Mesenchymal stem cell (in vitro differentiated cells and primary cell): Measurements from ENCODE around the gene ABCB7.

Experiments
- DNase-seq: peaks from one replicate; pipeline ENCODE4 v3.0.0-alpha.2; 2013
- H2AFZ ChIP-seq: one replicate; pipeline ENCODE4 v1.6.1; 2013; ENCODE audit warnings: low read depth, mild to moderate bottlenecking, control low read depth, inconsistent platforms, low read length, moderate library complexity
- H2AK5ac ChIP-seq: 2 replicates; pipeline ENCODE4 v1.6.1; 2013; ENCODE audit warnings: low read length, moderate library complexity, mild to moderate bottlenecking, inconsistent platforms; ENCODE audit not compliant: severe bottlenecking
- H2BK120ac ChIP-seq: one replicate; pipeline ENCODE4 v1.6.1; 2013; ENCODE audit warnings: low read depth, mild to moderate bottlenecking, inconsistent platforms, low read length, moderate library complexity
- H2BK12ac ChIP-seq, 2 experiments: one replicate each; pipeline ENCODE4 v1.6.1; 2013; ENCODE audit warnings: inconsistent platforms in 2 of 2, low read length in 2 of 2, mild to moderate bottlenecking in 2 of 2, moderate library complexity in 2 of 2, control low read depth in 1 of 2
- H2BK15ac ChIP-seq: one replicate; pipeline ENCODE4 v1.6.1; 2013; ENCODE audit warnings: mild to moderate bottlenecking, low read depth, inconsistent platforms; ENCODE audit not compliant: poor library complexity, severe bottlenecking
- H2BK5ac ChIP-seq: 2 replicates; pipeline ENCODE4 v1.6.1; 2013; ENCODE audit warnings: low read depth, mild to moderate bottlenecking, low read length, control low read depth, inconsistent platforms; ENCODE audit not compliant: poor library complexity, severe bottlenecking
- H3K14ac ChIP-seq, 2 experiments: one replicate each; pipeline ENCODE4 v1.6.1; 2013; ENCODE audit warnings: inconsistent platforms in 2 of 2, low read length in 2 of 2, control low read depth in 1 of 2, mild to moderate bottlenecking in 1 of 2, moderate library complexity in 1 of 2
- H3K18ac ChIP-seq, 2 experiments: one replicate each; pipeline ENCODE4 v1.6.1; 2013; ENCODE audit warnings: inconsistent platforms in 2 of 2, low read length in 2 of 2, control low read depth in 1 of 2, low read depth in 1 of 2, mild to moderate bottlenecking in 1 of 2
- H3K23ac ChIP-seq, 2 experiments: one replicate each; pipeline ENCODE4 v1.6.1; 2013; ENCODE audit warnings: inconsistent platforms in 2 of 2, low read length in 2 of 2, mild to moderate bottlenecking in 2 of 2, moderate library complexity in 2 of 2, control low read depth in 1 of 2
- H3K27ac ChIP-seq: 2 replicates; pipeline ENCODE4 v1.5.1; 2013; ENCODE audit warnings: mild to moderate bottlenecking, moderate library complexity, low read length, control low read depth, inconsistent platforms; ENCODE audit not compliant: poor library complexity, severe bottlenecking
- H3K27me3 ChIP-seq, 2 experiments: 2 replicates each; pipeline versions ENCODE4 v1.6.1 to v1.7.0; 2013; ENCODE audit warnings: low read length in 2 of 2, mild to moderate bottlenecking in 2 of 2, moderate library complexity in 2 of 2, control low read depth in 1 of 2, inconsistent platforms in 1 of 2; ENCODE audit not compliant: control insufficient read depth in 1 of 2, insufficient read depth in 1 of 2
- H3K36me3 ChIP-seq, 2 experiments: 2 replicates each; pipeline versions ENCODE4 v1.6.1 to v1.7.0; 2013; ENCODE audit warnings: low read length in 2 of 2, control low read depth in 1 of 2, inconsistent platforms in 1 of 2, low read depth in 1 of 2, mild to moderate bottlenecking in 1 of 2; ENCODE audit not compliant: insufficient read depth in 2 of 2, control insufficient read depth in 1 of 2
- H3K4ac ChIP-seq, 2 experiments: one replicate each; pipeline ENCODE4 v1.6.1; 2013; ENCODE audit warnings: inconsistent platforms in 2 of 2, low read length in 2 of 2, mild to moderate bottlenecking in 2 of 2, moderate library complexity in 2 of 2, control low read depth in 1 of 2, low read depth in 1 of 2
- H3K4me1 ChIP-seq: 2 replicates; pipeline ENCODE4 v1.6.1; 2013; ENCODE audit warnings: low read depth, low read length, control low read depth; ENCODE audit not compliant: control insufficient read depth, insufficient read depth
- H3K4me2 ChIP-seq: 2 replicates; pipeline ENCODE4 v1.6.1; 2013; ENCODE audit warnings: low read length, mild to moderate bottlenecking, inconsistent platforms; ENCODE audit not compliant: poor library complexity, severe bottlenecking
- H3K4me3 ChIP-seq, 2 experiments: 2 replicates each; pipeline versions ENCODE4 v1.5.1 to v1.7.0; 2013; ENCODE audit warnings: low read length in 2 of 2, mild to moderate bottlenecking in 2 of 2, control low read depth in 1 of 2, low read depth in 1 of 2; ENCODE audit not compliant: insufficient read depth in 1 of 2
- H3K79me1 ChIP-seq: replicated peaks from 2 replicates; pipeline ENCODE4 v1.6.1; 2013; ENCODE audit warnings: mild to moderate bottlenecking, control low read depth, low read length, inconsistent platforms; ENCODE audit not compliant: poor library complexity, severe bottlenecking
- H3K9ac ChIP-seq: 2 replicates; pipeline ENCODE4 v1.7.0; 2013; ENCODE audit warnings: mild to moderate bottlenecking, low read length, moderate library complexity
- H3K9me3 ChIP-seq: 2 replicates; pipeline ENCODE4 v1.7.0; 2013; ENCODE audit warnings: mild to moderate bottlenecking, low read length; ENCODE audit not compliant: control insufficient read depth
- H4K8ac ChIP-seq: one replicate; pipeline ENCODE4 v1.6.1; 2013; ENCODE audit warnings: inconsistent platforms, mild to moderate bottlenecking, low read length, moderate library complexity
- H4K91ac ChIP-seq: one replicate; pipeline ENCODE4 v1.6.1; 2013; ENCODE audit warnings: mild to moderate bottlenecking, low read length, inconsistent platforms
- WGBS: methylation state at CpG from one replicate; pipeline ENCODE4 v1.1.7; 2013; ENCODE audit warnings: mixed read lengths; 5-methylcytosine and 5-hydroxymethylcytosine counted together

Gene ABCB7

GRCh38 chrX:75114638-75115037, 41.4 kb downstream of the ABCB7 start:
- Histone ChIP-seq H3K36me3 (no peaks in the 10 kb centered on the region), H3K4me3 (no peak overlapping the region), H2BK5ac (no peak overlapping the region), H3K79me1 (peaks cover 2% of the 10 kb centered on the region), H3K4me2 (no peak overlapping the region), H3K23ac (no peak overlapping the region), H4K91ac (no peak overlapping the region), H3K14ac (no peak overlapping the region), H2AK5ac (no peak overlapping the region), H3K4ac (no peak overlapping the region), H2BK120ac (no peak overlapping the region), H2BK12ac (no peak overlapping the region), H2BK15ac (no peak overlapping the region), H3K4me1 (no peaks in the 10 kb centered on the region), H3K27ac (no peak overlapping the region), H2AFZ (no peak overlapping the region), H3K18ac (no peak overlapping the region), H3K27me3 (peaks cover 0 to 3% of the 10 kb centered on the region in 2 experiments), H3K9ac (no peak overlapping the region), H3K9me3 (no peaks in the 10 kb centered on the region), H4K8ac (no peak overlapping the region)
- 100% methylated on average over 3 of the region's 3 CpGs for WGBS
- DNase-seq, result no peak

- WGBS, result no CpG with 5 or more reads among the region's 1 CpG
- Histone ChIP-seq H3K14ac (no peak overlapping the region), H2BK12ac (no peak overlapping the region), H3K36me3 (no peaks in the 10 kb centered on the region), H3K27ac (no peak overlapping the region), H3K79me1 (peaks cover 2% of the 10 kb centered on the region), H4K91ac (no peak overlapping the region), H3K4me1 (no peaks in the 10 kb centered on the region), H3K18ac (no peak overlapping the region), H3K27me3 (peaks cover 0 to 3% of the 10 kb centered on the region in 2 experiments), H4K8ac (no peak overlapping the region), H3K4ac (no peak overlapping the region), H3K23ac (no peak overlapping the region), H3K4me2 (no peak overlapping the region), H3K9me3 (no peaks in the 10 kb centered on the region), H3K9ac (no peak overlapping the region), H2BK15ac (no peak overlapping the region), H2BK5ac (no peak overlapping the region), H2BK120ac (no peak overlapping the region), H2AFZ (no peak overlapping the region), H3K4me3 (no peak overlapping the region), H2AK5ac (no peak overlapping the region)
- DNase-seq, result no peak
These were observed 42.4 kb downstream of the ABCB7 start for GRCh38 chrX:75113664-75114063.

GRCh38 chrX:75107863-75108509, 48.1 kb downstream of the ABCB7 start:
- no peak overlapping the region for H3K4me2 ChIP-seq
- no peak overlapping the region for H3K14ac ChIP-seq
- H3K27ac ChIP-seq, result no peak overlapping the region

GRCh38 chrX:75106772-75107171, 49.3 kb downstream of the ABCB7 start:
- no peak overlapping the region for H3K4me2 ChIP-seq
- DNase-seq, result no peak
- H2BK12ac ChIP-seq, result no peak overlapping the region
- no peak overlapping the region for H2BK5ac ChIP-seq
- H3K27ac ChIP-seq, result no peak overlapping the region
- no peak overlapping the region for H2AFZ ChIP-seq
- H3K14ac ChIP-seq, result no peak overlapping the region
- no peaks in the 10 kb centered on the region for H3K4me1 ChIP-seq
- no peak overlapping the region for H3K4me3 ChIP-seq
- H4K8ac ChIP-seq, result no peak overlapping the region
- no peak overlapping the region for H2BK120ac ChIP-seq
- H3K18ac ChIP-seq, result no peak overlapping the region
- peaks cover 10% of the 10 kb centered on the region for H3K79me1 ChIP-seq
- no peak overlapping the region for H3K9ac ChIP-seq
- no peak overlapping the region for H4K91ac ChIP-seq
- 95% methylated on average over 8 of the region's 10 CpGs for WGBS
- peaks cover 0 to 7% of the 10 kb centered on the region in 2 experiments for H3K36me3 ChIP-seq
- H3K23ac ChIP-seq, result no peak overlapping the region
- no peak overlapping the region for H2AK5ac ChIP-seq
- no peaks in the 10 kb centered on the region for H3K9me3 ChIP-seq
- H2BK15ac ChIP-seq, result no peak overlapping the region
- no peak overlapping the region for H3K4ac ChIP-seq
- H3K27me3 ChIP-seq, result peaks cover 0 to 3% of the 10 kb centered on the region in 2 experiments

More at GRCh38 chrX:75107863-75108509, 48.1 kb downstream of the ABCB7 start:
- H3K27me3 ChIP-seq, result peaks cover 0 to 6% of the 10 kb centered on the region in 2 experiments
- H3K36me3 ChIP-seq, result peaks cover 0 to 7% of the 10 kb centered on the region in 2 experiments
- H2BK12ac ChIP-seq, result no peak overlapping the region
- H2AFZ ChIP-seq, result no peak overlapping the region
- no peak overlapping the region for H2BK5ac ChIP-seq
- peaks cover 10% of the 10 kb centered on the region for H3K79me1 ChIP-seq
- no peak overlapping the region for H2BK15ac ChIP-seq
- WGBS, result 85% methylated on average over 4 of the region's 6 CpGs
- no peak overlapping the region for H2BK120ac ChIP-seq
- no peak overlapping the region for H3K23ac ChIP-seq
- H3K4me3 ChIP-seq, result no peak overlapping the region
- H2AK5ac ChIP-seq, result no peak overlapping the region
- no peak overlapping the region for H3K4ac ChIP-seq
- no peak overlapping the region for H4K8ac ChIP-seq
- no peaks in the 10 kb centered on the region for H3K4me1 ChIP-seq
- no peaks in the 10 kb centered on the region for H3K9me3 ChIP-seq
- H3K9ac ChIP-seq, result no peak overlapping the region
- no peak overlapping the region for H4K91ac ChIP-seq
- DNase-seq, result no peak
- no peak overlapping the region for H3K18ac ChIP-seq
